Natural killer cell (primary cell): ENCODE measurements around the gene DYNC1H1. TPM values are rescaled to one million over a fixed set of nuclear protein-coding genes. Genes with fewer than 3 reads are reported as not detected.

Experiments
- ATAC-seq, 3 donors: fragments of 150-1000 bp in 2 of 3; fragments of 200-7000 bp in 1 of 3; cut with Tn5 transposase; 1 replicate in 1 of 3; 2 replicates in 2 of 3; pipeline ENCODE4 v1.10.0; 2021; ENCODE audit warnings: mild to moderate bottlenecking in 2 of 3, moderate library complexity in 2 of 3
- DNase-seq, 2 donors: peaks; one replicate each; pipeline versions ENCODE4 v3.0.0 to v3.0.0-alpha.2; 2013 to 2021; ENCODE audit warnings: mixed read lengths in 1 of 2
- H3K27ac ChIP-seq: one replicate; pipeline ENCODE4 v1.5.1; 2013; ENCODE audit warnings: mild to moderate bottlenecking, low read length
- H3K27me3 ChIP-seq: one replicate; pipeline ENCODE4 v1.6.1; 2013; ENCODE audit warnings: low read length; ENCODE audit not compliant: control insufficient read depth, insufficient read depth
- H3K36me3 ChIP-seq: one replicate; pipeline ENCODE4 v1.6.1; 2013; ENCODE audit warnings: low read length; ENCODE audit not compliant: control insufficient read depth, insufficient read depth
- H3K4me1 ChIP-seq: one replicate; pipeline ENCODE4 v1.6.1; 2013; ENCODE audit warnings: low read length; ENCODE audit not compliant: control insufficient read depth, insufficient read depth
- H3K4me3 ChIP-seq: one replicate; pipeline ENCODE4 v1.5.1; 2013; ENCODE audit warnings: low read length
- H3K9me3 ChIP-seq: one replicate; pipeline ENCODE4 v1.6.1; 2013; ENCODE audit warnings: low read length; ENCODE audit not compliant: control insufficient read depth, insufficient read depth
- H3K27ac Mint-ChIP-seq, 2 donors: one replicate each; pipeline ENCODE4 v1.8.0; 2022; ENCODE audit warnings: mild to moderate bottlenecking in 2 of 2, mixed read lengths in 2 of 2, moderate library complexity in 1 of 2
- H3K27me3 Mint-ChIP-seq, 2 donors: one replicate each; pipeline ENCODE4 v1.8.0; 2022; ENCODE audit warnings: low read depth in 2 of 2, mixed read lengths in 2 of 2
- H3K36me3 Mint-ChIP-seq: one replicate; pipeline ENCODE4 v1.8.0; 2022; ENCODE audit warnings: mixed read lengths
- H3K4me1 Mint-ChIP-seq, 2 donors: one replicate each; pipeline ENCODE4 v1.8.0; 2022; ENCODE audit warnings: mixed read lengths in 2 of 2
- H3K4me3 Mint-ChIP-seq: one replicate; pipeline ENCODE4 v1.8.0; 2022; ENCODE audit warnings: mild to moderate bottlenecking, moderate library complexity, mixed read lengths
- H3K9me3 Mint-ChIP-seq, 2 donors: one replicate each; pipeline ENCODE4 v1.8.0; 2022; ENCODE audit warnings: mixed read lengths in 2 of 2
- CTCF ChIP-seq: fragments of 200-600 bp; IDR thresholded peaks from one replicate; pipeline ENCODE4 v1.8.0; 2022; ENCODE audit warnings: antibody characterized with exemption
- WGBS: methylation state at CpG from one replicate; pipeline ENCODE4 v1.1.7; 2013; ENCODE audit warnings: missing lambda C conversion rate; ENCODE audit not compliant: insufficient coverage; 5-methylcytosine and 5-hydroxymethylcytosine counted together
- intact Hi-C: fragments of 100-400 bp; cut with micrococcal nuclease; formaldehyde crosslinking; loops from one replicate; pipeline ENCODE4 v1.14.2; 2022
- total RNA-seq, 4 donors: library from RNA; stranded (reverse); fragments of 120-200 nt in 1 of 4; gene quantifications; one replicate each; pipeline versions ENCODE4 v1.2.3 to v1.2.4, GENCODE V29; 2013 to 2022

The DYNC1H1 gene
- total RNA-seq, 3 donors from 2014 or later (not counting 1 experiment from before 2014, with no cell fraction given) = 313 to 381 (median 349) TPM

- no peak overlapping the region for H3K4me3 ChIP-seq
- Mint-ChIP-seq H3K27me3 (no peaks in the 10 kb centered on the region), H3K36me3 (peaks cover 16% of the 10 kb centered on the region), H3K4me3 (no peak overlapping the region), H3K9me3 (no peaks in the 10 kb centered on the region), H3K4me1 (no peaks in the 10 kb centered on the region), H3K27ac (no peak overlapping the region)
- intact Hi-C loops = no loop called here
- no peak overlapping the region for H3K27ac ChIP-seq
- DNase-seq (no peak), ATAC-seq (no peak)
- peaks cover 84% of the 10 kb centered on the region for H3K36me3 ChIP-seq
- WGBS = 97% methylated on average over 9 of the region's 9 CpGs
- H3K9me3 ChIP-seq = no peaks in the 10 kb centered on the region
- H3K27me3 ChIP-seq = no peaks in the 10 kb centered on the region
- no peak for TF ChIP-seq CTCF
- no peaks in the 10 kb centered on the region for H3K4me1 ChIP-seq
These were observed 71.5 kb downstream of the DYNC1H1 start for GRCh38 chr14:102035914-102036313.

GRCh38 chr14:102037686-102038085, 73.3 kb downstream of the DYNC1H1 start:
- 90% methylated on average over 1 of the region's 1 CpG for WGBS
- Mint-ChIP-seq H3K36me3 (peaks cover 16% of the 10 kb centered on the region), H3K4me3 (no peak overlapping the region), H3K27ac (no peak overlapping the region), H3K27me3 (no peaks in the 10 kb centered on the region), H3K9me3 (no peaks in the 10 kb centered on the region), H3K4me1 (no peaks in the 10 kb centered on the region)
- TF ChIP-seq CTCF = no peak
- Histone ChIP-seq H3K4me1 (no peaks in the 10 kb centered on the region), H3K9me3 (no peaks in the 10 kb centered on the region), H3K4me3 (no peak overlapping the region), H3K27me3 (no peaks in the 10 kb centered on the region), H3K36me3 (peaks cover 89% of the 10 kb centered on the region), H3K27ac (no peak overlapping the region)
- ATAC-seq (no peak), DNase-seq (no peak)
- intact Hi-C loops = no loop called here

- Mint-ChIP-seq H3K27me3 (no peaks in the 10 kb centered on the region), H3K4me3 (no peak overlapping the region), H3K4me1 (no peaks in the 10 kb centered on the region), H3K9me3 (no peaks in the 10 kb centered on the region), H3K27ac (no peak overlapping the region), H3K36me3 (peaks cover 3% of the 10 kb centered on the region)
- ATAC-seq = no peak
- H3K36me3 ChIP-seq = peaks cover 87% of the 10 kb centered on the region
- H3K9me3 ChIP-seq = no peaks in the 10 kb centered on the region
- no peak for DNase-seq
- H3K4me3 ChIP-seq = no peak overlapping the region
- no peak for TF ChIP-seq CTCF
- no peaks in the 10 kb centered on the region for H3K27me3 ChIP-seq
- no peaks in the 10 kb centered on the region for H3K4me1 ChIP-seq
- no peak overlapping the region for H3K27ac ChIP-seq
- WGBS = 98% methylated on average over 16 of the region's 16 CpGs
- intact Hi-C loops = no loop called here
These were observed 74.8 kb downstream of the DYNC1H1 start for GRCh38 chr14:102039157-102039556.

- intact Hi-C loops = no loop called here
- Histone ChIP-seq H3K4me3 (no peak overlapping the region), H3K36me3 (peaks cover 88% of the 10 kb centered on the region), H3K4me1 (no peaks in the 10 kb centered on the region), H3K9me3 (no peaks in the 10 kb centered on the region), H3K27ac (no peak overlapping the region), H3K27me3 (no peaks in the 10 kb centered on the region)
- no peak for DNase-seq
- H3K36me3 Mint-ChIP-seq = no peaks in the 10 kb centered on the region
- no peak for ATAC-seq
- H3K4me1 Mint-ChIP-seq = no peaks in the 10 kb centered on the region
- H3K27ac Mint-ChIP-seq = no peak overlapping the region
- no peak for TF ChIP-seq CTCF
- no peaks in the 10 kb centered on the region for H3K9me3 Mint-ChIP-seq
- H3K4me3 Mint-ChIP-seq = no peak overlapping the region
- no peaks in the 10 kb centered on the region for H3K27me3 Mint-ChIP-seq
- 98% methylated on average over 13 of the region's 13 CpGs for WGBS
These were observed 75.8 kb downstream of the DYNC1H1 start for GRCh38 chr14:102040153-102040552.
